ENCODE data around the gene GNB3. TPM values are rescaled to one million over a fixed set of nuclear protein-coding genes. Genes with fewer than 3 reads are reported as not detected.

GNB3 gene
- total and polyA plus RNA-seq, 2 of the 4 experiments (the other 2 are of a cell fraction): 0.72 to 20.5 TPM

- intact Hi-C loops (cut with micrococcal nuclease): no loop called here
- ChIA-PET CTCF (interaction anchor here (1.0 kb wide), 1 partner anchor 56 kb away, joined by 4 read pairs; no protein-coding TSS in a partner anchor), POLR2A (ENCODE audit: unreplicated experiment) (no interaction called here)
- H3K18ac ChIP-seq (ENCODE audit: low read depth, low read length): no peak overlapping the region
- 89% methylated on average over 1 of the region's 5 CpGs; no CpG with 5 or more reads in 1 of the 2 experiments for WGBS, 2 experiments (ENCODE audit: extremely low coverage in 2 of 2, insufficient read length in 1 of 2)
- peaks cover 4% of the 10 kb centered on the region for H3K4me1 ChIP-seq (ENCODE audit: control insufficient read depth, insufficient read depth, low read length)
- no peak overlapping the region for H3K4me3 ChIP-seq (ENCODE audit: insufficient read depth, low read depth, low read length)
- DNase-seq (no peak), ATAC-seq (ENCODE audit: low read depth) (no peak)
- in situ Hi-C loops (cut with MboI; ENCODE audit: low sequenced_read_pairs): no loop called here
- no TSS peak for BruUV-seq (replicated peaks)
- peaks cover 3% of the 10 kb centered on the region; the same call in 1 of the 2 replicates for H3K9me1 ChIP-seq (ENCODE audit: insufficient read depth, low read length)
- H3K56ac ChIP-seq (ENCODE audit: extremely low read depth, insufficient read depth, low read length): no peak overlapping the region
- H3K9ac ChIP-seq (ENCODE audit: low read depth, low read length): no peak overlapping the region
- H2AK9ac ChIP-seq (replicated peaks; ENCODE audit: low read depth, low read length, poor library complexity): no peak overlapping the region
- H2BK120ac ChIP-seq (ENCODE audit: low read depth, low read length): no peak overlapping the region
- H4K20me1 ChIP-seq (ENCODE audit: insufficient read depth, low read length): peaks cover 7% of the 10 kb centered on the region
- no peak overlapping the region for H3K27ac ChIP-seq (ENCODE audit: insufficient read depth, low read length)
- H3K36me3 ChIP-seq (ENCODE audit: control insufficient read depth, insufficient read depth, low read length): peaks cover 69% of the 10 kb centered on the region
- no peak overlapping the region for H3K4me2 ChIP-seq (ENCODE audit: low read depth, low read length)
- no peak overlapping the region for H2AFZ ChIP-seq (replicated peaks; ENCODE audit: low read length, poor library complexity)
- H2BK20ac ChIP-seq (ENCODE audit: low read depth, low read length): no peak overlapping the region
- dilution Hi-C loops (cut with HindIII; ENCODE audit: low sequenced_read_pairs, unreplicated experiment): no loop called here
- H2BK5ac ChIP-seq (ENCODE audit: low read depth, low read length, poor library complexity, severe bottlenecking): no peak overlapping the region
- no peak overlapping the region for H3K14ac ChIP-seq (replicated peaks; ENCODE audit: low read depth, low read length)
- no peak for TF ChIP-seq MXI1 (IDR thresholded peaks at IDR 0.05; ENCODE audit: borderline replicate concordance, low read depth, low read length)
- TF ChIP-seq MAFK (IDR thresholded peaks at IDR 0.05; ENCODE audit: low read depth, low read length): no peak
- no peak for TF ChIP-seq CEBPB (IDR thresholded peaks at IDR 0.05; ENCODE audit: low read depth, low read length)
- no peak for TF ChIP-seq FOS (IDR thresholded peaks at IDR 0.05; ENCODE audit: low read depth, low read length)
- TF ChIP-seq USF2 (IDR thresholded peaks at IDR 0.05; ENCODE audit: low read depth, low read length): no peak
- TF ChIP-seq NFE2L2 (IDR thresholded peaks at IDR 0.05; ENCODE audit: low read depth, low read length): no peak
- TF ChIP-seq, protein P1, sequence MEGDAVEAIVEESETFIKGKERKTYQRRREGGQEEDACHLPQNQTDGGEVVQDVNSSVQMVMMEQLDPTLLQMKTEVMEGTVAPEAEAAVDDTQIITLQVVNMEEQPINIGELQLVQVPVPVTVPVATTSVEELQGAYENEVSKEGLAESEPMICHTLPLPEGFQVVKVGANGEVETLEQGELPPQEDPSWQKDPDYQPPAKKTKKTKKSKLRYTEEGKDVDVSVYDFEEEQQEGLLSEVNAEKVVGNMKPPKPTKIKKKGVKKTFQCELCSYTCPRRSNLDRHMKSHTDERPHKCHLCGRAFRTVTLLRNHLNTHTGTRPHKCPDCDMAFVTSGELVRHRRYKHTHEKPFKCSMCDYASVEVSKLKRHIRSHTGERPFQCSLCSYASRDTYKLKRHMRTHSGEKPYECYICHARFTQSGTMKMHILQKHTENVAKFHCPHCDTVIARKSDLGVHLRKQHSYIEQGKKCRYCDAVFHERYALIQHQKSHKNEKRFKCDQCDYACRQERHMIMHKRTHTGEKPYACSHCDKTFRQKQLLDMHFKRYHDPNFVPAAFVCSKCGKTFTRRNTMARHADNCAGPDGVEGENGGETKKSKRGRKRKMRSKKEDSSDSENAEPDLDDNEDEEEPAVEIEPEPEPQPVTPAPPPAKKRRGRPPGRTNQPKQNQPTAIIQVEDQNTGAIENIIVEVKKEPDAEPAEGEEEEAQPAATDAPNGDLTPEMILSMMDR (conservative IDR thresholded peaks at IDR 0.05; ENCODE audit: low read depth, low read length): no peak
- TF ChIP-seq POLR2A (IDR thresholded peaks at IDR 0.05; ENCODE audit: low read depth, low read length): no peak
- no peak for TF ChIP-seq RFX5 (IDR thresholded peaks at IDR 0.05; ENCODE audit: low read depth, low read length)
- no peak for TF ChIP-seq RCOR1 (IDR thresholded peaks at IDR 0.05; ENCODE audit: insufficient replicate concordance, low read length)
- no peaks in the 10 kb centered on the region for H3K9me3 ChIP-seq (ENCODE audit: control insufficient read depth, insufficient read depth, low read length)
- no peak overlapping the region for H2AK5ac ChIP-seq (ENCODE audit: low read depth, low read length)
- H4K8ac ChIP-seq (ENCODE audit: low read depth in 2 of 2, low read length in 2 of 2): no peak overlapping the region
- H4K5ac ChIP-seq (ENCODE audit: low read depth, low read length): no peak overlapping the region
- no peak overlapping the region for H3K4ac ChIP-seq (ENCODE audit: low read depth, low read length)
- H3K27me3 ChIP-seq (ENCODE audit: control insufficient read depth, insufficient read depth, low read length): no peaks in the 10 kb centered on the region
- peaks cover 9 to 37% of the 10 kb centered on the region in 2 experiments for H3K79me1 ChIP-seq (ENCODE audit: low read depth in 1 of 2, low read length in 2 of 2)
- H4K91ac ChIP-seq (ENCODE audit: insufficient read depth, low read depth, low read length): no peak overlapping the region
- no peak overlapping the region for H2BK15ac ChIP-seq (ENCODE audit: low read depth, low read length)
- H3K23ac ChIP-seq (ENCODE audit: low read depth, low read length): no peak overlapping the region
Observed at GRCh38 chr12:6834873-6835272, 5.9 kb upstream of the GNB3 start.
